NB4 (cell line): Measurements from ENCODE around the gene ZBTB4.
A peak's percentile ranks its signal among the peaks of the same experiment; 100 is the strongest.

Experiments used
- DNase-seq: peaks from one replicate; pipeline ENCODE4 v3.0.0; 2010; ENCODE audit warnings: low read depth
- H3K4me3 ChIP-seq: one replicate; pipeline ENCODE4 v1.5.1; 2011; ENCODE audit warnings: mild to moderate bottlenecking, low read depth, low read length, moderate library complexity
- MYC ChIP-seq: IDR thresholded peaks from 2 replicates; pipeline ENCODE4 v1.6.1; 2011; ENCODE audit warnings: low read depth, low read length
- POLR2A ChIP-seq: IDR thresholded peaks from 2 replicates; pipeline ENCODE4 v1.6.1; 2011; ENCODE audit warnings: mild to moderate bottlenecking; ENCODE audit not compliant: insufficient read length; ENCODE audit errors: extremely low read depth
- TF ChIP-seq, protein P1 (sequence below): IDR thresholded peaks from 2 replicates; pipeline ENCODE4 v1.6.1; 2011; ENCODE audit warnings: low read depth, low read length
- TF ChIP-seq, protein P2 (sequence below): IDR thresholded peaks from one replicate; pipeline ENCODE4 v1.5.1; 2012; ENCODE audit warnings: low read depth, low read length

Gene ZBTB4

DNA sequence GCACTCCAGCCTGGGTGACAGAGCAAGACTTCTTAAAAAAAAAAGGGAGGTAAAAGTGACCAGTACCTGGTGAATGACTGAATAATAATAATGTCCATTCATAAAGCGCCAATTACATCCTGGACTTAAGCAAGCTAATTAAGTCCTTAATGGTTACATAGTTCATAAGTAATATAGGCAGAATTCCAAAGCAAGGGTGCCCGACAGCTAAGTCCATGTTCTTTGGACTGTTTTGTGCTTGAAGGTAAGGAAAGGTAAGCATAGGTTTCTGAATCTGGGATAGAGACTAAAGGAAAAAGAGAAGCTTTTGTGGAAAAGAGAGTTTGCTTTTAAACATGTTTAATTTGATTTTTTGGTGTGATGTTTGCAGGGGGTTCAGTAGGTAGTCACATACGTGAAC lies 14.5 kb upstream of the ZBTB4 start:
- TF ChIP-seq MYC (no peak), POLR2A (no peak)
- TF ChIP-seq, protein P1, sequence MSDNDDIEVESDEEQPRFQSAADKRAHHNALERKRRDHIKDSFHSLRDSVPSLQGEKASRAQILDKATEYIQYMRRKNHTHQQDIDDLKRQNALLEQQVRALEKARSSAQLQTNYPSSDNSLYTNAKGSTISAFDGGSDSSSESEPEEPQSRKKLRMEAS, result no peak
- TF ChIP-seq, protein P2, sequence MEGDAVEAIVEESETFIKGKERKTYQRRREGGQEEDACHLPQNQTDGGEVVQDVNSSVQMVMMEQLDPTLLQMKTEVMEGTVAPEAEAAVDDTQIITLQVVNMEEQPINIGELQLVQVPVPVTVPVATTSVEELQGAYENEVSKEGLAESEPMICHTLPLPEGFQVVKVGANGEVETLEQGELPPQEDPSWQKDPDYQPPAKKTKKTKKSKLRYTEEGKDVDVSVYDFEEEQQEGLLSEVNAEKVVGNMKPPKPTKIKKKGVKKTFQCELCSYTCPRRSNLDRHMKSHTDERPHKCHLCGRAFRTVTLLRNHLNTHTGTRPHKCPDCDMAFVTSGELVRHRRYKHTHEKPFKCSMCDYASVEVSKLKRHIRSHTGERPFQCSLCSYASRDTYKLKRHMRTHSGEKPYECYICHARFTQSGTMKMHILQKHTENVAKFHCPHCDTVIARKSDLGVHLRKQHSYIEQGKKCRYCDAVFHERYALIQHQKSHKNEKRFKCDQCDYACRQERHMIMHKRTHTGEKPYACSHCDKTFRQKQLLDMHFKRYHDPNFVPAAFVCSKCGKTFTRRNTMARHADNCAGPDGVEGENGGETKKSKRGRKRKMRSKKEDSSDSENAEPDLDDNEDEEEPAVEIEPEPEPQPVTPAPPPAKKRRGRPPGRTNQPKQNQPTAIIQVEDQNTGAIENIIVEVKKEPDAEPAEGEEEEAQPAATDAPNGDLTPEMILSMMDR, result no peak
- no peak for DNase-seq
- no peak overlapping the region for H3K4me3 ChIP-seq

DNA sequence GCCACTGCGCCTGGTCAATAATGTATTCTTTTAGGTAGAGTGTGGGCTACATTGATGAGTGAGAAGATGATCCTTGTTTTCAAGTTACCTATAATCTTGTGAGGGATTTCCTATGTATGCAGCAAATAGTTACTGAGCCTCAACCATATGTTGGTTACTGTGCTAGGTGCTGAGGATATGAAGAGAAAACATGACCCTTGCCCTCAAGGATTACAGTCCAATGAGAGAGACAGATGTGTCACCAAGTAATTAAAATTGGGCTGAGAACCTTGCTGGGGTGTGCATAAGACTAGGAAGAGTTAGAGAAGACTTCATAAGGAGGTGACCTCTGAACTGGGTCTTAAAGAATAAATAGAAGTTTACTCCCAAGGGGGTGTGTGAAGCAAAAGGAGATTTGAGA lies 12.2 kb upstream of the ZBTB4 start:
- H3K4me3 ChIP-seq, result no peak overlapping the region
- TF ChIP-seq MYC (no peak), POLR2A (no peak)
- TF ChIP-seq, protein P1, result no peak
- TF ChIP-seq, protein P2, result no peak
- no peak for DNase-seq

DNA sequence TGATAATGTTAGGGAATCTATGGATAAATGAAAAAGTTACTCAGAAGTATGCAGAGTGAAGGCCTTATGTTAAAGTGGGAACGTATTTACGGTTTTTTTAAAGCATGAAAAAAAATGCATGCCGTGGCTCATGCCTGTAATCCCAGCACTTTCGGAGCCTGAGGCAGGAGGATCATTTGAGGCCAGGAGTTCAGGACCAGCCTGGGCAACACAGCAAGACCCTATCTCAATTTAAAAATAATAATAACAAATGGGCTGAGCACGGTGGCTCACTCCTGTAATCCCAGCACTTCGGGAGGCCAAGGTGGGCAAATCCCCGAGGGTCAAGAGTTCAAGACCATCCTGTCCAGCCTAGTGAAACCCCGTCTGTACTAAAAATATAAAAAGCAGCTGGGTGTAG lies 10.7 kb upstream of the ZBTB4 start:
- peak overlapping the region; percentile 38 for H3K4me3 ChIP-seq
- TF ChIP-seq POLR2A (no peak), MYC (no peak)
- TF ChIP-seq, protein P1, result no peak
- TF ChIP-seq, protein P2, result no peak
- no peak for DNase-seq

DNA sequence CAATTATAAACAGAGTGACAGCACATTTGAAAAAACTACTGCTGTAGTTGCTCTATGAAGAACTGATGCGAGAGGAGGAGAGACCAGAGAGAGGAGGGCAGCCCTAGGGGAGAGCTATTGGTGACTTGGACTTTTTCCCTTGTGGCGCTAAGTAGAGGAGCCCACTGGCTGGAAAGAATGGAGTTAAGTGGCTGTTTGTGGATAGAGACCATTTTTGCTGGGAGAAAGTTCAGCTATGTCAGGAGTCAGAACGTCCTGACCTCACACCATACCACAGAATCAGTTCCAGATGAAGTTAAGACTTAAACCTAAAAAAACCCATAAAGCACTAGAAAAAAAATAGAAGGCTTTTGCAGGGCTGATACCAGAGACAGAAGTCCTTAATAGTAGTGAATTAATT lies 6.8 kb upstream of the ZBTB4 start:
- DNase-seq, result no peak
- peak overlapping the region; percentile 78 for H3K4me3 ChIP-seq
- TF ChIP-seq POLR2A, result no peak
- TF ChIP-seq MYC, result no peak
- TF ChIP-seq, protein P1, result no peak

DNA sequence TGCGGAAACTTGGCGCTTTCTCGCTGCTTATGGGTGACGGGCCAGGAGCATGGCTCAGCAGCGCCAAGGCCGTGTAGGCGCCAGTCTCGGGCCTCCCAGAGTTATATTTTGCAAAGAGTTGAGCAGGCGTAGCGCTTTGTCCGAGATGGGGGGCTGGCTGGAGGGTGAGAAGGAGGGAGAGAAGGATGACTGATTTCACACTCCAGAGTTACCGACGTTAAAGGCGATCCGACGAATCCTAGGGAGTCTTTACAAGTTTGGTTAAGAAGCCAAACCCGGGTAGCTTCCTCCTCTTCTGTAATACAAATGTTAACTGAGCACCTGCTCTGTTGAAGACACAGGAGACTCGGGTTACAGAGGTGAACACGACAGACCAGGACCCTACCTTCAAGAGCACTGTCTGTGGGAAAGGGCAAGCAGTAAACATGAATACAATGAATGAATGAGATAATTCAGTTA lies 5.5 kb upstream of the ZBTB4 start:
- H3K4me3 ChIP-seq, result peak overlapping the region; percentile 78
- TF ChIP-seq POLR2A (no peak), MYC (no peak)
- TF ChIP-seq, protein P1, result no peak
- TF ChIP-seq, protein P2, result no peak
- no peak for DNase-seq

DNA sequence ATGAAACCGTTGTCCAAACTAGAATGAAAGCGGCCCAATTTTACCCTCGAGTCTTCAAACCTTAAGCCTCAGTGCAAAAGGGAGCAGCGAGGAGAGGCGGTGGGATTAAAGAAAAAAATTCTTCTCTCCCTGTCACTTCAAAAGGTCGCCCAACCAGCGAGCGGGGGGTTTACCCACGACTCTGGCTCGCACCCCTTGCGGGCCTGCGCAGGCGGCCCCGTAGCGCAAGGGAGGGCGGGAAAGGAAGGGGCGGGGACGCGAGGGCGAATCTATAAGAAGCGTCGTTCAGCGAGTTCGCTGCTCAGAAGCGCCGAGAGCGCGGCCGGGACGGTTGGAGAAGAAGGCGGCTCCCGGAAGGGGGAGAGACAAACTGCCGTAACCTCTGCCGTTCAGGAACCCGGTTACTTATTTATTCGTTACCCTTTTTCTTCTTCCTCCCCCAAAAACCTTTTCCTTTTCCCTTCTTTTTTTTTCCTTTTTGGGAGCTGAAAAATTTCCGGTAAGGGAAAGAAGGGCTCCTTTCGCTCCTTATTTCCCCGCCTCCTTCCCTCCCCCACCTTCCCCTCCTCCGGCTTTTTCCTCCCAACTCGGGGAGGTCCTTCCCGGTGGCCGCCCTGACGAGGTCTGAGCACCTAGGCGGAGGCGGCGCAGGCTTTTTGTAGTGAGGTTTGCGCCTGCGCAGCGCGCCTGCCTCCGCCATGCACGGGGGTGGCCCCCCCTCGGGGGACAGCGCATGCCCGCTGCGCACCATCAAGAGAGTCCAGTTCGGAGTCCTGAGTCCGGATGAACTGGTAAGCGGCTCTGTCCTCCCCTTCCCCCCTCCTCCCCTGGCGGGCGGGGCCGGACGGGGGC lies 4.9 kb upstream of the ZBTB4 start, which contains the start of gene POLR2A:
POLR2A (plus strand) TSS at position 300 of the 852 bp plus-strand sequence.
- peak within 1 kb of the TSS; percentile 78 for H3K4me3 ChIP-seq
- peak; percentile 66 for TF ChIP-seq MYC
- TF ChIP-seq, protein P1, result peak; percentile 53
- peak; percentile 99 for TF ChIP-seq POLR2A
- TF ChIP-seq, protein P2, result no peak
- DNase-seq, result peak; percentile 94
